ENCODE measurements around the gene ASB10. TPM values are rescaled to one million over a fixed set of nuclear protein-coding genes. Genes with fewer than 3 reads are reported as not detected.

The ASB10 gene
- total RNA-seq, 1 donor from 2014 or later = not detected

DNA sequence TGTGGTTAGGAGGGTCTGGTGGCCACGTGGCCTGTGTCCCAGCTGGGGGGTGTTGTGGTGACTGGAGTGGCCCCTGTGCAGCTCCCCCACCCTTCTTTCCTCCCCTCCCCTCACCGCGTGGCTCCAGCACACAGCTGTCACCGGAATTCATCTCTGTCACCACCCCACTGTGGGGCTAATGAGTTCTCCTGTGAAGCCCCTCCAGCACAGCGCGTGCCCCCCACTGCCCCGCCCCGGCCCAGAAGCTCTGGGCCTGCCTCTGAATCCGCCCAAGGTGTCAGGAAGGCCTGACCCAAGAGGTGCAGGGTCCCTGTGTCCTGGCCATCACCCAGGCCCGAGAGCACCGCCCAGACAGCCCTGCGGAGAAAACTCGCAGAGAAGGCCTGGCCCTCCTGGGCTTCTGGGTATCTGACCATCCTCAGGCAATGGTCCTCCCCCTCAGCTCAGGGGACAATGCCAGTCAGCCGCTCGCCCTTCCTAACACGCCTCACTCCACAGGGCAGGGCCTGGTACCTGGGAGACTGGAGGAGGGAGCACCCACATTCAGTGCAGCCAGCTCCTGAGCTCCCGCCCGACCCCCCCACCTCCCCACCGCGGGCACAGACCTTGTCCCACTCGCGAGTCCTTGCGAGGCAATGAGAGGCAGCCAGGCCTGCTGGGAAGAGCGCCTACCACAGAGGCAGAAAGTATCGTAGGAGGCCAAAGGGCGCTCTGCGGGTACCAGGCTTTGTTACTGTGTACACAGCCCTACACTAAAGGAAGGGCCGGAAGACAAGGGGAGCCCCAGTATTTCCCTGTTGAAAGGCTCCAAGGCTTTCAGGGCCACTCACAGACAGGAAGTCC lies 57.7 kb downstream of the ASB10 start:
- TF ChIP-seq, protein P1, sequence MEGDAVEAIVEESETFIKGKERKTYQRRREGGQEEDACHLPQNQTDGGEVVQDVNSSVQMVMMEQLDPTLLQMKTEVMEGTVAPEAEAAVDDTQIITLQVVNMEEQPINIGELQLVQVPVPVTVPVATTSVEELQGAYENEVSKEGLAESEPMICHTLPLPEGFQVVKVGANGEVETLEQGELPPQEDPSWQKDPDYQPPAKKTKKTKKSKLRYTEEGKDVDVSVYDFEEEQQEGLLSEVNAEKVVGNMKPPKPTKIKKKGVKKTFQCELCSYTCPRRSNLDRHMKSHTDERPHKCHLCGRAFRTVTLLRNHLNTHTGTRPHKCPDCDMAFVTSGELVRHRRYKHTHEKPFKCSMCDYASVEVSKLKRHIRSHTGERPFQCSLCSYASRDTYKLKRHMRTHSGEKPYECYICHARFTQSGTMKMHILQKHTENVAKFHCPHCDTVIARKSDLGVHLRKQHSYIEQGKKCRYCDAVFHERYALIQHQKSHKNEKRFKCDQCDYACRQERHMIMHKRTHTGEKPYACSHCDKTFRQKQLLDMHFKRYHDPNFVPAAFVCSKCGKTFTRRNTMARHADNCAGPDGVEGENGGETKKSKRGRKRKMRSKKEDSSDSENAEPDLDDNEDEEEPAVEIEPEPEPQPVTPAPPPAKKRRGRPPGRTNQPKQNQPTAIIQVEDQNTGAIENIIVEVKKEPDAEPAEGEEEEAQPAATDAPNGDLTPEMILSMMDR (conservative IDR thresholded peaks at IDR 0.05; ENCODE audit: low read depth, low read length) = no peak
- no peak overlapping the region for H3K4me3 ChIP-seq (ENCODE audit: low read depth, low read length)
- DNase-seq (ENCODE audit: low read depth) = no peak

DNA sequence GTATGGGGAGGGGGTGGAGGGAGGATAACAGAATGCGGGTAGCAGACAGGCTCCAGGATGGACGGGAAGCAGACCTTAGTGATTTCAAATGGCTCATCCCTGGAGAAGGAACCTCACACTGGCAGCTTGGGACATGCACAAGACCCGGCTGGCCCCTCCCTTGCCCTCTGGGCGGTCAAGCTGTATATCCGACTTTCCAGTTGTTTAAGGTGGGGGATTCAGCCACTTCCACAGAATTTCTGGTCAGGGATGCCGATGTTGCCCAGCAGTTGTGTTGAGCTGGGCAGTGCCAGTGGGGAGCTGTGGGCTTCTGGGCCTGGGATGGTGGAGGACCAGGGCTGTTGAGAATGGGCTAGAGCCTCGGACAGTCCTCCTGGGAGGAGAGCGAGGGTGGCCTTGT lies 58.3 kb downstream of the ASB10 start:
- TF ChIP-seq, protein P1 (conservative IDR thresholded peaks at IDR 0.05; ENCODE audit: low read depth, low read length) = no peak
- no peak for DNase-seq (ENCODE audit: low read depth)
- H3K4me3 ChIP-seq (ENCODE audit: low read depth, low read length) = no peak overlapping the region

DNA sequence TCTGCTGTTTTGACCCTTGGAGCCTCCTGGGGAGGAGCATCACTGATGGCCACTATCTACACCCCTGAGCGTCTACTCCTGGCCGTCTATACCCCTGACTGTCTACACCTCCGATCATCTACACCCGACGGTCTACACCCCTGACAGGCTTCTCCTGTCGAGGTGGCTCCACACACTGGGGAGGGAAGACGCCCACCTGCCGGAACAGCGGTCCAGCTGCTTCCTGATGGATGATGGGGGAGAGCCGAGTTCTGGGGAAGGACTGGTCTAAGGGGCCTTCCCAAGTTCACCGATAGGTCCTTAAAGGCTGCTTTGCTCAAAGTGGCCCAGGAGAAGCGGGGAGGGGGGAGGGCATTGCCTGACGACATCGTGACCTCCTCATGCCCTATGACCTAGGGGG lies 58.9 kb downstream of the ASB10 start:
- DNase-seq (ENCODE audit: low read depth) = no peak
- no peak overlapping the region for H3K4me3 ChIP-seq (ENCODE audit: low read depth, low read length)
- TF ChIP-seq, protein P1 (conservative IDR thresholded peaks at IDR 0.05; ENCODE audit: low read depth, low read length) = no peak

DNA sequence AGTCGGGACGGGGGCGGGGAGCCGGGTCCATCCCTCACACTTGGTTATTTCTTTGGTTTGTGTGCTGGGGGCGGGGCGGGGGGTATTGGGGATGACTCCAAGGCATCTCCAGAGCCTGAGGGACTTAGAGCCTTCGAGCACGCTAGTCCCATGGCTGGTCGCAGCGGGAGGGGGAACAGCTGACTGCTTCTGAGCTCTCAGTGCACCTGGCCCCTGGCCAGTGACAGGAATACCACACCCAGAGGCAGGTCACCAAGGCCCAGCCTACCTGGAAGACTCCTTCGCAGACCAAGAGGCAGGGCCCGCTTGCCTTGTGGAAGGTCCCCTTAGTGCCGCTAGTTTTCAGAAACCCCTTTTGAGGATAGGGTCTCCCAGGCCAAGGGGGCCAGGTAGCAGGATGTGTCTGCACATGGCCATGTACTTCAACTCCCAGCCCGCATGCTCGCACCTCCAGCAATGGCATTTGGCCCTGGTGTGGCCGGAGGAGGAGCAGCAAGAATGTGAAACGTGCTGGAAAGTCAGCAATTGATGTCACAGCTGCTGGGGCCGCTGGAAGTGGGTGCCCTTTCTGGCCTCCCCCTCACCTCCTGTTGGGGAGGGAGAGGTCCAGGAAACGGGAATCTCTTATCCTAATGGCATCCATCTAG lies 60.4 kb downstream of the ASB10 start:
- H3K4me3 ChIP-seq (ENCODE audit: low read depth, low read length) = no peak overlapping the region
- DNase-seq (ENCODE audit: low read depth) = no peak
- TF ChIP-seq, protein P1 (conservative IDR thresholded peaks at IDR 0.05; ENCODE audit: low read depth, low read length) = no peak

DNA sequence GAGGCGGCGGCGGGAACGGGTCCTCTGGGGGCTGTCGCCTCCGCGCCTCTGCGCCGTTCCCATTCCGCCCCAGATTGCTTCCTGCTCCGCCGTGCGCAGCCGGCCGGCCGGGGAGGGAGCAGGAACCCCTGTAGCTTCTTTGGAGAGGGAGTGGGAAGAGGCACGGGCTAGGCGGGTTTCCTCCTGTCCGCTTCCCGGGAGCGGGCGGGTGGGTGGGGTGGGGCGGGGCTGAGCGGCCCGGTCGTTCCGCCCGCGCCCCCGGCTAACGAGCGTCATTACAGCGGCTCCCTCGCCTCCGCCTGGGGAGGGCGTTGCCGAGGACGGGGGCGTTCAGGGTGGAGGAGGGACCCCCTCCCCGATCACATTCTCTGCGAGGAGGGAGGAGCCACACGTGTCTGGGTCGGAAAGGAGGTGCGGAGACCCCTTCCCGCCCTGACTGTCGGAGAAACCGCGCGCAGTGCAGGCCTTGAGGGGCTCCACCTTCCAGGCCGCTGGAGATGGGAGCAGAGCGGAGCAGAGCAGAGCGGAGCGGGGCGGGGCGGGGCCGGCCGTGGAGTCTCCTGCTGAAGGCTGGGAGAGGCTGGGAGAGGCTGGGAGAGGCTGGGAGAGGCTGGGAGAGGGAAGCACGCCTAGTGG lies 61.1 kb downstream of the ASB10 start:
- no peak overlapping the region for H3K4me3 ChIP-seq (ENCODE audit: low read depth, low read length)
- TF ChIP-seq, protein P1 (conservative IDR thresholded peaks at IDR 0.05; ENCODE audit: low read depth, low read length) = no peak
- no peak for DNase-seq (ENCODE audit: low read depth)

Other genes with a start within 250 kb of the ASB10 start
- 1.9 TPM in 2 replicates for gene KCNH2, start 208.9 kb downstream of the ASB10 start, total RNA-seq
- 1.2 and 1.9 TPM in 2 replicates for gene NOS3, start 196.2 kb downstream of the ASB10 start, total RNA-seq
- 0.07 and 1.1 TPM in 2 replicates for gene ATG9B, start 162.8 kb downstream of the ASB10 start, total RNA-seq
- 31.8 and 36.7 TPM in 2 replicates for gene ABCB8, start 158.8 kb downstream of the ASB10 start, total RNA-seq
- 2.5 TPM in 1 of 2 replicates, not detected in the other for gene ASIC3, start 138.7 kb downstream of the ASB10 start, total RNA-seq
- gene CDK5, start 129.4 kb downstream of the ASB10 start, total RNA-seq = 19.3 and 21.1 TPM in 2 replicates
- 115 and 164 TPM in 2 replicates for gene SLC4A2, start 127.7 kb downstream of the ASB10 start, total RNA-seq
- 61.2 and 89.8 TPM in 2 replicates for gene FASTK, start 106.4 kb downstream of the ASB10 start, total RNA-seq
- 73.7 and 94.9 TPM in 2 replicates for gene TMUB1, start 103.8 kb downstream of the ASB10 start, total RNA-seq
- 54.1 and 60.1 TPM in 2 replicates for gene AGAP3, start 100.8 kb downstream of the ASB10 start, total RNA-seq
- gene GBX1, start 19.6 kb downstream of the ASB10 start, total RNA-seq = not detected in 2 replicates
- gene H2BK1, start 23.2 kb upstream of the ASB10 start, total RNA-seq = not detected in 2 replicates
- gene ABCF2, start 40.0 kb upstream of the ASB10 start, total RNA-seq = 37.8 and 80.5 TPM in 2 replicates
- 40.1 and 45.6 TPM in 2 replicates for gene CHPF2, start 45.2 kb upstream of the ASB10 start, total RNA-seq
- 6.9 and 8.1 TPM in 2 replicates for gene SMARCD3, start 61.4 kb upstream of the ASB10 start, total RNA-seq
- gene NUB1, start 154.6 kb upstream of the ASB10 start, total RNA-seq = 42.6 and 70.7 TPM in 2 replicates
- gene WDR86, start 222.8 kb upstream of the ASB10 start, total RNA-seq = 0.07 and 3.1 TPM in 2 replicates